NCI-H524 (cell line): ENCODE data around the gene HEXIM1.

Source experiments
- DNase-seq, 2 experiments: peaks; one replicate each; lab custom pipeline; 2025; lab: John Stamatoyannopoulos, UW

Gene HEXIM1

GRCh38 chr17:45148183-45149036, at the start of gene HEXIM1:
Gene HEXIM1 (plus strand): TSS chr17:45148475. CDS start chr17:45149191, 716 bp downstream.
- peak; percentile 100 for DNase-seq

- DNase-seq = peak; percentile 76 to 89
Observed at GRCh38 chr17:45098869-45099616, 49.2 kb upstream of the HEXIM1 start.

GRCh38 chr17:45101546-45101882, 46.8 kb upstream of the HEXIM1 start:
- DNase-seq = no peak

GRCh38 chr17:45101883-45102811, 46.1 kb upstream of the HEXIM1 start:
- no peak for DNase-seq

- DNase-seq = no peak
Observed at GRCh38 chr17:45102856-45103255, 45.4 kb upstream of the HEXIM1 start.

- DNase-seq = no peak
Observed at GRCh38 chr17:45103269-45103795, 44.9 kb upstream of the HEXIM1 start.

- no peak for DNase-seq
Observed at GRCh38 chr17:45104029-45104428, 44.2 kb upstream of the HEXIM1 start.

GRCh38 chr17:45104497-45104896, 43.8 kb upstream of the HEXIM1 start:
- DNase-seq = no peak

- DNase-seq = no peak
Observed at GRCh38 chr17:45104907-45105624, 43.2 kb upstream of the HEXIM1 start.

- DNase-seq = no peak
Observed at GRCh38 chr17:45106096-45106495, 42.2 kb upstream of the HEXIM1 start.

GRCh38 chr17:45106582-45106981, 41.7 kb upstream of the HEXIM1 start:
- DNase-seq = no peak

GRCh38 chr17:45107293-45108010, 40.8 kb upstream of the HEXIM1 start:
- DNase-seq = no peak

GRCh38 chr17:45108051-45108450, 40.2 kb upstream of the HEXIM1 start:
- DNase-seq = no peak

GRCh38 chr17:45108595-45109521, 39.4 kb upstream of the HEXIM1 start:
- no peak for DNase-seq

GRCh38 chr17:45110676-45111611, 37.3 kb upstream of the HEXIM1 start:
- DNase-seq = no peak

GRCh38 chr17:45111850-45112249, 36.4 kb upstream of the HEXIM1 start:
- DNase-seq = no peak

GRCh38 chr17:45112559-45113423, 35.5 kb upstream of the HEXIM1 start:
- DNase-seq = no peak

- no peak for DNase-seq
Observed at GRCh38 chr17:45113424-45113754, 34.9 kb upstream of the HEXIM1 start.
